ENCODE results near the gene MAP3K20. TPM values are rescaled to one million over a fixed set of nuclear protein-coding genes. Genes with fewer than 3 reads are reported as not detected.

MAP3K20 gene
- total and polyA plus RNA-seq, 8 donors = 49.6 to 71.8 (median 64.6) TPM

GRCh38 chr2:173043897-173044519, 31.6 kb upstream of the MAP3K20 start:
- Histone ChIP-seq H3K4me3 (no peak overlapping the region), H3K27ac (no peak overlapping the region), H3K4me1 (peaks cover 4 to 16% of the 10 kb centered on the region in 2 donors), H3K9me3 (no peaks in the 10 kb centered on the region), H3K27me3 (no peaks in the 10 kb centered on the region), H3K36me3 (no peaks in the 10 kb centered on the region)
- no peak for DNase-seq
- no peak for ATAC-seq
- intact Hi-C loops (cut with DNase I) = no loop called here
- TF ChIP-seq CTCF (IDR thresholded peaks at IDR 0.05) = no peak

GRCh38 chr2:173044686-173045085, 31.0 kb upstream of the MAP3K20 start:
- ATAC-seq (no peak), DNase-seq (no peak)
- Histone ChIP-seq H3K27ac (peak overlapping the region in 1 of 2 donors; percentile 35), H3K27me3 (no peaks in the 10 kb centered on the region), H3K4me3 (no peak overlapping the region), H3K36me3 (no peaks in the 10 kb centered on the region), H3K4me1 (peaks cover 11 to 23% of the 10 kb centered on the region in 2 donors), H3K9me3 (no peaks in the 10 kb centered on the region)
- intact Hi-C loops (cut with DNase I) = no loop called here
- no peak for TF ChIP-seq CTCF (IDR thresholded peaks at IDR 0.05)

DNA sequence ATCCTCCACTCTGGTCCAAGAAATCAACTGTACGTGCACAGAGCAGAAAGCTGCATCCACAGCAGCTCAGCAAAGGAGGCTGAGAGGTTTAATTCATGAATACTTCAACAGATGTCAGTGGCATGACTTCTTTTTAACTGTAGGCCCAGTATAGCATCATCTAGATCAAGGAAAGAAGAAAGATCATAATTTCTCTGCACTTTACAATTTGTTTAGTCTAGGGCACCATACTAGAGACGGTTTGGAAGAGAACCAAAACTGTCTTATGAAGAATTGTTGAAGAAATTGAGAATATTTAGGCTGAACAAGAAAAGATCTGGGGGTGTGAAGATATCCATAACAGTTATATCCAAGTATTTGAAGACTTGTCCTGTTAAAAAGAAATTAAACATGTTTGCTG, 30.5 kb upstream of the MAP3K20 start:
- intact Hi-C loops (cut with DNase I) = no loop called here
- peak overlapping the region in 1 of 2 donors; percentile 35 for H3K27ac ChIP-seq
- ATAC-seq = no peak
- DNase-seq = peak in 1 of 4 donors; percentile 28
- H3K36me3 ChIP-seq = no peaks in the 10 kb centered on the region
- H3K9me3 ChIP-seq = no peaks in the 10 kb centered on the region
- no peak for TF ChIP-seq CTCF (IDR thresholded peaks at IDR 0.05)
- no peaks in the 10 kb centered on the region for H3K27me3 ChIP-seq
- H3K4me1 ChIP-seq = peaks cover 12 to 28% of the 10 kb centered on the region in 2 donors
- H3K4me3 ChIP-seq = no peak overlapping the region

GRCh38 chr2:173048522-173048896, 27.1 kb upstream of the MAP3K20 start:
- Histone ChIP-seq H3K27ac (peak overlapping the region; percentile 77), H3K36me3 (no peaks in the 10 kb centered on the region), H3K9me3 (no peaks in the 10 kb centered on the region), H3K27me3 (no peaks in the 10 kb centered on the region), H3K4me1 (peaks cover 12 to 38% of the 10 kb centered on the region in 2 donors), H3K4me3 (no peak overlapping the region)
- intact Hi-C loops (cut with DNase I) = no loop called here
- ATAC-seq (peak; percentile 40), DNase-seq (no peak)
- TF ChIP-seq CTCF (IDR thresholded peaks at IDR 0.05) = no peak

- intact Hi-C loops (cut with DNase I) = no loop called here
- no peak overlapping the region for H3K4me3 ChIP-seq
- peak overlapping the region; percentile 77 for H3K27ac ChIP-seq
- ATAC-seq = peak; percentile 85
- H3K9me3 ChIP-seq = no peaks in the 10 kb centered on the region
- H3K36me3 ChIP-seq = no peaks in the 10 kb centered on the region
- peaks cover 12 to 35% of the 10 kb centered on the region in 2 donors for H3K4me1 ChIP-seq
- no peaks in the 10 kb centered on the region for H3K27me3 ChIP-seq
- peak in 2 of 4 donors; percentile 48 to 61 for DNase-seq
- TF ChIP-seq CTCF (IDR thresholded peaks at IDR 0.05) = no peak
Measured at GRCh38 chr2:173048897-173049661, 26.6 kb upstream of the MAP3K20 start.
